Measurements from ENCODE around the gene NAGS.
"Not testable (repeated sequence)": the region's sequence is repeated elsewhere in the genome, so short reads cannot be mapped to it uniquely, and the experiment has no call there.

NAGS gene

DNA sequence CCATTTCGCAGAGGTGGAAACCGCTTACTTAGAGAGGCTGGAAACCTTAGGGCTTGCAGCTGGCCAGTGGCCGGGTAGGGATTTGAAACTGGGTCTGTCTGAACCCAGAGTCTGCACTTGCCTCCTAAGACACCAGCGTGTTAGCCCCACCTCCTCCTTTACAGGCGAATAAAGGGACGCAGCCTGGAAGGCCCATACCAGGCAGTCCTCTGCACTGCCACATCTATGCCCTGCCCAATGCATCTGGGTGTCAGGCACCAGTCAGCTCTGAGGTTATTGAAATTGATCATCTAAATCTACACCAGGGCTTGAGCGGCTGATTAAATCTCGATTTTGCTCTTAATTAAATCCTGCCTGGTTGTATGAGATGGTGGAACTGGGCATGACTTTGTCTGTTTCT, 19.9 kb upstream of the NAGS start:
- DNase-seq: no peak

DNA sequence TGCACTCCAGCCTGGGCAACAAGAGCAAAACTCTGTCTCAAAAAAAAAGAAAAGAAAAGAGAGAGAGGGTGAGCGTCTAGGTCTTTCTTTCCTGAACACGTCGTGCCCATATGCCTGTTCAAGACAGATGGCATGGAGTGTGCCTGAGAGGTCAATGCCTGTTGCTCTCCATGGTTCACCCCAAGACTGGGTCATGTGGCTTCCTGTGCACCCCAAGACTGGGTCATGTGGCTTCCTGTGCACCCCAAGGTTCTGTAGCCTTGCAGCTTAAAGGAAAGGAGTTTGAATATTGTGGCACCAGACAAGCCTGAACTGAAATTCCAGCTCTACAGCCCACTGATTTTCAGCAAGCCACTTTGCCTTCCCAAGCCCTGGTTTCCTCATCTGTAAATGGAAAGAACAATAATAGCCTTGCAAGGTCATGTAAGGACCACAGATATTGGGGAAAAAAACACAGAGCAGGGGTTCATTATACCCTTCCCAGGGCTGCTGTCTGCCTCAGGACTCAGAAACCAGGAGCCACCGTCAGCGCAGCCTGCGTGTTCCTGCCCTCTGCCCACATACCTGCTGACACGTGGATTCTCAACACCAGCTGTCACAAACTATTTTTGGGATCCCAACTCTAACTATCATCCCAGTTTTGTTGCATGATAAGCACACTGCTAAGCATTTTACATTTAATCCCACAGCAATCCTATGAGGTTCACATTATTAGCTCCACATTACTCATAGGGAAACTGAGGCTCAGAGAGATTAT, 18.0 kb upstream of the NAGS start:
- no peak for DNase-seq

DNA sequence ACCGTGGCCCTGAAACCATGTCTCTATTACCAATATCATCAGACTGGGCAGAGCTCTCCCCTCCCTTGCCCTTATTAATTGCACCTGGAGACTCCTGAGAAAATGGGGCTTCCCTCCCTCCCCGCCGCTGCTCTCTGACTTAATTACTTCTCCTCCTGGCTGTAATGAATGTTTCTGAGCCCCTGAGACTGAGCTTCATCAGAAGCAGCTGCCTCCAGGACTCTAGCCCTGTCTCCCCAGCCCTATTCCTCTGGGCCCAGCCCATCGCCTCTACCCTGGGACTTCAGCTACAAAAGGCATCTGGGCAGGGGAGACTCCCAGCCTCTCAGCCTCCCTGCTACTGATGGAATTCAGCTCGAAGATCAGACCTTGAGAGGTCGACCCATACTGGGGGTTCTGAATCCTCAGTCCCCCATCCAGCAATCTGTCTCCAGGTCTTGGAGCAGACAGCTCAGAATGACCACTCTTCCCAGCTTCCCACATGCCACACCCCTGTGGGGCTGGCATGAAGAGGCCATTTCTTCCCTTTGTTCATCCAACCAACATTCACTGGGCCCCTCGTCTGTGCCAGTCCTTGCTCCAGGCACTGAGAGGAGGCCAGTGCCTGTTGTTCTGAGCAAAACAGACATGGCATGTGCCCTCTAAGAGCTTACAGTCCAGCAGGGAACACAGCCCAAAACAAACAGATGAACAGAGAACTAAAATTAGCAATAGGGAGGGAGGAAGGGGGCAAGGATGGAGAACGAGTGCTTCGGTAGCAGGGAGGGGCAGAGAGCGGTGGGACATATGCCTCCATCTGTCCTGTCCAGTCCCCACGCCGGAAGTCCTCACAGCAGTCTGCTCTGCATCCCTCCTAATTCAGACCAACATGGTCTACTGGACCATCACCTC, 17.0 kb upstream of the NAGS start:
- DNase-seq: no peak

DNA sequence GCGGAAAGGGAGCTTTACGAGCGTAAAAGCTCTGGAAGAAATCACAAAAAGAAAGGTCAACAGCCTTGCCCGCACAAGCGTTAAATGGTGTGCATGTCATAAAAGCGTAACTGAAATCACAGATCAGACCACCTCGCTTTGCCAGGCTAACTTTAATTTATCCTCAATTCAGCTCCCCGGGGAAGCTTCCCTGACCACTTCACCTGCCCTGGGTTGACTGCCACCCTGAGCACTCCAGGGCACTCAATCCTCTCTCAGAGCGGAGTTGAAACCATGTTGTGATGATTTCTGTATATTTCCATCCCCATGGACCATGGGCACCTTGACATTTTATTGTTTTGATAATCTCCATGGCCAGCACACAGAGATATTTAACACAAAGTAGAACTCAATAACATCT, 16.1 kb upstream of the NAGS start:
- DNase-seq: no peak

DNA sequence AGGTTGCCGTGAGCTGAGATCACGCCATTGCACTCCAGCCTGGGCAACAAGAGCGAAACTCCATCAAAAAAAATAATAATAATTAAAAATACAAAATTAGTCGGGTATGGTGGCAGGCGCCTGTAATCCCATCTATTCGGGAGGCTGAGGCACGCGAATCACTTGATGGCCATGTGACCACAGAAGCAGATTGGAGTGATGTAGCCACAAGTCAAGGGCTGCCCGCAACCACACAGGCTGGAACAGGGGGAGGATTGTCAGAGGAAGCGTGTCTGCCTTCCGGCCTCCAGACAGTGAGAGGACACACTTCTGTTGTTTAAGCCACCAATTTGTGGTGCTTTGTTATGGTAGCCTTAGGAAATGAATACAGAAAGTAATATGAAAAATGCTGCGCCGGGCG, 11.8 kb upstream of the NAGS start:
- DNase-seq: no peak

DNA sequence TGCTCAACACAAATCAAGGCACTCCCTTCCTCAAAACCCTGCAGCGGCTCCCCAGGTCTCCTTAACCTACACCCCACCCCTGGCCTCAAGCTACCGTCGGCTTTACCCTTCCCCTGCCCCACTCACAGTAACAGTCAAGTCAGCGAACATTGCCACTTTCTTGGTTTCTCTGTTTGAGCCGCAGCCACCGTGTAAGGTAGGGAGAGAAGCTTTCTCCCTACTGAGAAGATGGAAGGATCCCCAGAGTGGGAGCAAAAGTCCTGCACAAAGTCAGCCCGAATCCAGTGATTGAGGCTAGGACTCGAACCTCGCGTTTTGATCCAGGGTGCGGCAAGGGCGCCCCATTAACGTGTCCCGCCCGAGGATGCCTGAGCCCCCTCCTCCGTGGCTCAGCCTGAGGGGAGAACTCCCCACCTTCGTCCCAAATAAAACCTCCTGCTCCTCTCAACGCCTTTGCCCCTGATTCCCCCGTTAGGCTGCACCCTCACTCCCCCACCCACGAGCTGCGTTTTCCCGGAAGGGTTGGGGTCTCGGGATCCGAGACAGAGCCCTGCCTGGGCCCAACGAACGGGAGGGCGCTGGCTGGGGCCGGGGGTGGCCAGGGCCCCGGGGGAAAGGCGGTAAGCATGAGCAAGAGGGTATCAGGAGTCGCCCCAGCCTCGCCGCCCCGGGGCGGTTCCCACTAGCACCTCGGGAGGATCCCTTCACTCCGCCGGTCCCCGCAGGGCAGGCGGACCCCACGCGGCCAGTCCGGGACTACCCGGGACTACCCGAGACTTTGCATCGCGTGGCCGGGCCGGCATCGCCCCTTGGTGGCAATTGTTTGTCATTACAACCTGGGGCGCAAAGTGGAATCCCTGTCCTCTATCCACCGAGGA, 9.9 kb upstream of the NAGS start:
- no peak for DNase-seq

DNA sequence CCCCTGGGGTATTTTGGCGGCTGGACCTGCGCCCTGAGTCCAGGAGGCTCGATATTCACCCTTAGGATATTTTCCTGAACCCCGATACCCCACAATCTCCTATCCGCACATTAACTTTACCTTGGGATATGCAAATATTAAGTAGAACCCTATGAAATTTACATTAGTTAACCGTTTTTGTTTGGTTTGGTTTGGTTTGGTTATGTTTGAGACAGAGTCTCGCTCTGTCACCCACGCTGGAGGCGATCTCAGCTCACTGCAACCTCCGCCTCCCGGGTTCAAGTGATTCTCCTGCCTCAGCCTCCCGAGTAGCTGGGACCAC, 9.3 kb upstream of the NAGS start:
- no peak for DNase-seq

DNA sequence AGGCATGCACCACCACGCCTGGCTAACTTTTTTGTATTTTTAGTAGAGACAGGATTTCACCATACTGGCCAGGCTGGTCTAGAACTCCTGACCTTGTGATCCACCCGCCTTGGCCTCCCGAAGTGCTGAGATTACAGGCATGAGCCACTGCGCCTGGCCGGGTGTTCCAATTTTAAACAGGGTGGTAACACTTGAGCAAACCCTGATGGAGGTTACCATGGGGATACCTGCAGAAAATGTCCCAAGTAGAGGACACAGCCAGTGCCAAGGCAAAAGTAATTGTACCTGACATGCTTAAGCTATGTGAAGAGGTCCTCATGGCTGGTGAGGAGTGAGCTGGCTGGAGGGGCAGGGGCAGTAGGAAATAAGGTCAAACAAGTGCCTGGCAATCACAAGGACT, 7.2 kb upstream of the NAGS start:
- DNase-seq: not testable (repeated sequence)

DNA sequence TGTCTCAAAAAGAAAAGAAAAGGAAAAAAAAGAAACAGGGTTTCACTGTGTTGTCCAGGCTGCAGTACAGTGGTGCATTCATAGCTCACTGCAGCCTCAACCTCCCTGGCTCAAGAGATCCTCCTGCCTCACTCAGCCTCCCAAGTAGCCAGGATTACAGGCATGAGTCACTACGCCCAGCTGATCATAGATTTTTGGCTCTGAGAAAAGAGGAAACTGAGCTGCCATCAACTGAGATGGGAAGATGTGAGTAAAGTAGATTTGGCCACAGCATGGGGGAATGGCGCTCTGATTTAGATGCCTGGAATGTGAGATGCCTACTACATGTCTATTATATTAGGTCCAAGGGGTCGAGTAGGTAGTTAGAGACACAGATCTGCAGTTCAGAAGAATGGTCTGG, 5.9 kb upstream of the NAGS start:
- DNase-seq: no peak

DNA sequence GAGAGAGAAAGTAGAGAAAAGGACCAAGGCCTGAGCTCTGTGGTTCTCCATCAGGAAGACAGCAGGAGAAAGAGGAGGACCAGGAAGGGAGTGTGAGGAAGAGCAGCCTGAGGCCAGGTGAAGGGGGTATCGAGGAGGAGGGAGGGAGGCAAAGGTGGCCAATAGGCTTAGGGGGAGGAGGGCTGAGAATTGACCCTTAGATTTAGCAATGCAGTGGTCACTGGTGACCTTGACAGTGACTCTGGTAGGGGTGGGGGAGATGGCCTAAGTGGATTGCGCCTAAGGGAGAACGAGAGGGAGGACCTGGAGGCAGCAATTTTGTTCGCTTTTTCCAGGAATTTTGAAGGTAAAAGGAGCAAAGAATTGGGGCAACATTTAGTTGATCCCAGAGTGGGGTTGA, 5.4 kb upstream of the NAGS start:
- no peak for DNase-seq

DNA sequence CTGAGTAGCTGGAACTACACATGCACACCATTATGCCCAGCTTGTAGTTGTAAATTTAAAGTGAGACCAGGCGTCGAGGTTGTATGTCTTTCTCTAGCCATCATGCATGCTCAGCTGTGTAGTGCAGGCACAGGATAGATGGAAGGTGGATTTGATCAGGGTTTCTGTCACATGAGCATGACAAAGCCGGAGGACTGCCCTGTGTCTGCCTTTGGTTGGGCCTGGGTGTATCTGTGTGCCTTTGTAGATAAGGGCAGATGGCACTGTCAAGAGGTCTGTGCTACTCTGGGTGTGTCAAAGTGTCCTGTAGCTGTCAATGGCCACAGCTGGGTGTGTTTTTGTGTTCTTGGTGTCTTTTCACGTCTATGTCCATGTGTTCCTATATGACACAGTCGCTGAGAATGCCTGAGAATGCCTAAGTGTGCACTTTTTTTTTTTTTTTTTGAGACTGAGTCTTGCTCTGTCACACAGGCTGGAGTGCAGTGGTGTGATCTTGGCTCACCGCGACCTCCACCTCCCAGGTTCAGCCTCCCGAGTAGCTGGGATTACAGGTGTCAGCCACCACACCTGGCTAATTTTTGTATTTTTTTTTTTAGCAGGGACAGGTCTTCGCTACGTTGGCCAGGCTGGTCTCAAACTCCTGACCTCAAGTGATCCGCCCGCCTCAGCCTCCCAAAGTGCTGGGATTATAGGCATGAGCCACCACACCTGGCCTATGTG, 4.1 kb upstream of the NAGS start:
- DNase-seq: no peak

DNA sequence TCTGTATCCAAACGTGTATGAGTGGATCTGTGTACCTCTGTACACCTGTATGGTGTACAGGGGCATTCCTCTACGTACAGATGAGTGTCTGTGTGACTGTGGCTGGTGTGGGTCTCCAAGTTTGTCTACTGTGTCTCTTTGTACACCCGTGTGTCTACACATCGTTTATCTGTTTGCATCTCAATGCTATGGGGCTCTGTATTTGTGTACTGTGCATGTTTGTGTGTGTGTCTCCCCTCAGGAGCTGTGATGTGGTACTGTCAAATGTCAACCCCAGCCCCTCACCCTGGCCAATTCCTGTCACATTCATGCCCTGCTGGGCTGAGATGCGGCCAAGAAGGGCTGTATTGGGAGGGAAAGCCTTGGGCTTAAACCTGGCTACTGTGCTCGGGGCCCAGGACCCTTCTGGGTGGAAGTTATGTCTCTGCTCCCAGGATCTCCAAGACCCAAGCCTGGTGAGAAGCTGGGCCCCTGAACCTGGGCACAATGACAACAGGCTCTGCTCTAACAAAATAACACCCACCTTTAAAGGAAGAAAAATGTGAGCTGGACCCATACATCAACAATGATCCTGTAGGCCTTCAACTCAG, 3.5 kb upstream of the NAGS start:
- no peak for DNase-seq

DNA sequence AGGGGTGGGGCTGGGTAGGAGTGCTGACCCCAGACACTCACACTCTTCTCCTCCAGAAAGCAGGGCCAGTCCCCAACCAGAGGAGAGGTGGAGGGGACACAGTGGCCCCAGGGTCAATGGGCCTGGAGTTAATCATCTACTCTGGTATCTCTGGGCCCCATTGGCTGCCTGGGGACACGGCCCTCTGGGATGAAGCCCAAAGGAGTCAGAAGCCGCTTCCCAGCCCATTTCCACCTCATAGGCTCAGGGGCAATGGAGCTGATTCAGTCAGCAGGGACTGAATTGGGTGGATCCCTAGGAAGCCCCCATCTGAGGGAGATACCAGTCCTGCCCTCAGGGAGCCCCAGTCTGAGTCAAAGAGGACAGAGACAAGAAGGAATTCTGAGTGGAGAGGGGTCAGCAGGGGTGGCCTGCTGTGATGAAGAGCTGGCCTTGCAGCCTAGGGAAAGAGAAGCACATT, 2.9 kb upstream of the NAGS start:
- DNase-seq: no peak

DNA sequence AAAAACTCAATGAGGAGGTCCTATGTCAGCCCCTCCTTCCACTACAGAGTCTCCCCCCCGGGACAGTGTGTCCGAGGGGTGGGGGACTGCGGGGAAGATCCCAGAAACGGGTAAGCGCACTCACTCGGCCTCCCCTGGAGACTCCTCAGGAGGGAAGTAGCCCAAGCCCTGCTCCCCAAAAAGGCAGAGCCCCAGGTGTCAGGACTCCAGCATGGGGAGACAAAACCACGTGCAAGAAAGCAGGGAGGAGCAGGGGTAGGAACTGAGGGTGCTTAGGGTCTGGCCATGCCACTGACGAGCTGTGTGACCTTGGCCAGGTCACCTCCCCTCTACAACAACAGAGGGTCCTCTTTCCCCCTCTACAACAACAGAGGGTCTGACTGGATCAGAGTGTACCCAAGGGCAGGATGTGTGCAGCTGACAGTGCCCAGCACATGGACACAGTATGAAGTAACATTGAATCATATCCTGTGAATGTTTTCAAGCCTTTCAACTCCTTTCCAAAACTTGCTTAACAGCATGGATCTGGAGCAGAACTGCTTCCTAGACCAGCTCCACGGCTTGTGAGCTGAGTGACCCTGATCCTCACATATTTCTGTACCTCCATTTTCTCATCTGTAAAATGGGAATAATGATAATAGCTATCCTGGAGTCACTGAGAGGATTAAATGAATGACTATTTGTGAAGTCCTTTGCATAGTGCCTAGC, 2.1 kb upstream of the NAGS start:
- no peak for DNase-seq

DNA sequence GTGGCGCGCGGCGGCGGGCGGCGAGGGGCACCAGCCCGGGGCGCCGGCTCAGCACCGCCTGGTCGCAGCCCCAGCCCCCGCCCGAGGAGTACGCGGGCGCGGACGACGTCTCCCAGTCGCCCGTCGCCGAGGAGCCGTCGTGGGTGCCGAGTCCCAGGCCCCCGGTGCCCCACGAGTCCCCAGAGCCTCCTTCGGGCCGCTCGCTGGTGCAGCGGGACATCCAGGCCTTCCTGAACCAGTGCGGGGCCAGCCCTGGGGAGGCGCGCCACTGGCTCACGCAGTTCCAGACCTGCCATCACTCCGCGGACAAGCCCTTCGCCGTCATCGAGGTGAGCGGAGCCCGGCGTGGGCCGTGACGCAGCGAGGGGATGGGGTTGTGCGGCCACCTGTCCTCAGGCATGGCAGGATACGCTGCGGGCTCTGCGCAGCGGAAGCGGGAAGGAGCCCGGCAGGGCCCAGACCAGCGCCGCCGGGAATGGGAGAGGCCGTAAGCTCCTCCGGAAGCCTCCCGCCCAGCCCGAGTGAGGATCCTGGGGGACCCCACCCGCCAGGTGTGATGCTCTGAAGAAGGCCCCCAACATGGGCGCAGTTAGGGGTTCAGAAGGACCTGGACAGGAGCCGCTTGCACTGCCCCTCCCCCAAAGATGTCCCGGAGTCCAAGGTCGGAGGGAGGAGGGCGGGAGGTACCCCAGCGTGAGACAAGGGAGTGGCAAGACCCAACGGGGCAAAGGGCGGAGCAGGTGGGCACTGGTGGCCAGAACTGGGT, 522 bp downstream of the NAGS start:
- DNase-seq: no peak

DNA sequence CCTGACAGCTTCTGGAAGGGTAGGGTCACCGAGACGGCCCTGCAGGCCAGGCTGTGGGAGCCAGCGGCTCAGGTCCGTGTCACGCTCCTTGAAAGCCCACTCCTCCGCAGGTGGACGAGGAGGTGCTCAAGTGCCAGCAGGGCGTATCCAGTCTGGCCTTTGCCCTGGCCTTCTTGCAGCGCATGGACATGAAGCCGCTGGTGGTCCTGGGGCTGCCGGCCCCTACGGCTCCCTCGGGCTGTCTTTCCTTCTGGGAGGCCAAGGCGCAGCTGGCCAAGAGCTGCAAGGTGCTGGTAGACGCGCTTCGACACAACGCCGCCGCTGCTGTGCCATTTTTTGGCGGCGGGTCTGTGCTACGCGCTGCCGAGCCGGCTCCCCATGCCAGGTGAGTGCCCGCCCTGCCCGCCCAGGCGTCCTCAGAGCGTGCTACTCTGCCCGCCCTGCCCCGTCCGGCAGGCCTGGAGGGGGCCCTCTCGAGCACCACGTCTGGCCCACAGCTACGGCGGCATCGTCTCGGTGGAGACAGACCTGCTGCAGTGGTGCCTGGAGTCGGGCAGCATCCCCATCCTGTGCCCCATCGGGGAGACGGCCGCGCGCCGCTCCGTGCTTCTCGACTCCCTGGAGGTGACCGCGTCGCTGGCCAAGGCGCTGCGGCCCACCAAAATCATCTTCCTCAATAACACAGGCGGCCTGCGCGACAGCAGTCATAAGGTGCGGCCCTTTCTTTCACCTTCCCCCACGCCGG, 1.3 kb downstream of the NAGS start:
- no peak for DNase-seq

DNA sequence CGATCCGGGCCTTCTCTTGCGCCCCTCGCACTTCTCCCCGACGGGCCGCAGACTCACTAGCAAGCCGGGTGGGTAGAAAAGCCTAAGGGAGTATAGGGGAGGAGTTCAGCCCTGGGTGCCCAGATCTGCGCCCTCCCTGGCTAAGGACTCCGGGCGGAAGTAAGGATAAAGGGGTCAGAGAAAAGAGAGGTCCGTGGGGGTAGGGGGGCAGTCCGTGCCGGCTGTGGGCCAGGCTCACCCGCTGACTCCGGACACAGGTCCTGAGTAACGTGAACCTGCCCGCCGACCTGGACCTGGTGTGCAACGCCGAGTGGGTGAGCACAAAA, 1.8 kb downstream of the NAGS start:
- no peak for DNase-seq

DNA sequence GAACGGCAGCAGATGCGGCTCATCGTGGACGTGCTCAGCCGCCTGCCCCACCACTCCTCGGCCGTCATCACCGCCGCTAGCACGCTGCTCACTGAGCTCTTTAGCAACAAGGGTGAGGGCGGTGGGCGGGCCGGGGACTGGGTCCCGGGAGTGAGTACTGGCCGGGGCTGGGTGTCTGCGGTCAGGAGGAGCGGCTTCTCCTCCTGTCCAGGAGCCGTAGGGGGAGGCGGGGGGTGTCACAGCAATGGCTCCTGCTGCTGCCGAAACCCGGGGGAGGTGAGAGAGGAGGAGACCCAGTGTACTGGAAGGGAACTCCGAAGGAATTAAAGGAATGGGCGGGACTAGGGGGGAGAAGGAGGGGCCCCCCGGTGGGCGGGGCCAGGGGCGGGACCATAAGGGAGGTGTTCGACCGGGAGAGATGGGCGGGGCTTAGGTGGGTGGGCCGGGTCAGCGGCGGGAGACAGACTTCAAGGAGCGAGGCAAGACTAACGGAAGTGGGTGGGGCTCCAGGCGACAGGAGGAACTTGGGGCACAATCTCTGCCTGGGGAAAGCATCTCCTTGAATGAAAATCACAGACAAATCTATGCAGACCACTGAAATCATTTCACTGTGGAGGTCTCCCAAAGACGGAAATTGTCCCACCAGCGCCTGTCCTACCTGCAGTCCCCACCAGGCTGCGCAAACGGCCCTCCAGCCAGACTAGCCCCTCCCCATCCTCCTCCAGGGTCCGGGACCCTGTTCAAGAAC, 2.4 kb downstream of the NAGS start:
- peak; percentile 96 for DNase-seq
